ENCODE results near the gene CDR2L.
A peak's percentile ranks its signal among the peaks of the same experiment; 100 is the strongest.
"Not testable (repeated sequence)": the region's sequence is repeated elsewhere in the genome, so short reads cannot be mapped to it uniquely, and the experiment has no call there.

CDR2L gene

DNA sequence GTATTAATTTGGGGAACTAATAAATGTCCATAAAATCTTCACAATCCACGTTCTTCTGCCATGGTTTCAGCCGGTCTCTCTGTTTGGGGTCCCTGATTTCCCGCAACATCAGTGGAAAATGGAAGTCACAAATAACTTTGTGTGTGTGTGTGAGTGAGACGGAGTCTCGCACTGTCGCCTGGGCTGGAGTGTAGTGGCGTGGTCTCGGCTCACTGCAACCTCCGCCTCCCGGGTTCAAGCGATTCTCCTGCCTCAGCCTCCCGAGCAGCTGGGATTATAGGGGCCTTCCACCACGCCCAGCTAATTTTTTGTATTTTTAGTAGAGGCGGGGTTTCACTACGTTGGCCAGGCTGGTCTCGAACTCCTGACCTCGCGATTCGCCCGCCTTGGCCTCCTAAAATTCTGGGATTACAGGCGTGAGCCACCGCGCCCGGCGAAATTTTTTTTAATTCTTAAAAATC is 58.5 kb downstream of the CDR2L start:
- DNase-seq: not testable (repeated sequence)

DNA sequence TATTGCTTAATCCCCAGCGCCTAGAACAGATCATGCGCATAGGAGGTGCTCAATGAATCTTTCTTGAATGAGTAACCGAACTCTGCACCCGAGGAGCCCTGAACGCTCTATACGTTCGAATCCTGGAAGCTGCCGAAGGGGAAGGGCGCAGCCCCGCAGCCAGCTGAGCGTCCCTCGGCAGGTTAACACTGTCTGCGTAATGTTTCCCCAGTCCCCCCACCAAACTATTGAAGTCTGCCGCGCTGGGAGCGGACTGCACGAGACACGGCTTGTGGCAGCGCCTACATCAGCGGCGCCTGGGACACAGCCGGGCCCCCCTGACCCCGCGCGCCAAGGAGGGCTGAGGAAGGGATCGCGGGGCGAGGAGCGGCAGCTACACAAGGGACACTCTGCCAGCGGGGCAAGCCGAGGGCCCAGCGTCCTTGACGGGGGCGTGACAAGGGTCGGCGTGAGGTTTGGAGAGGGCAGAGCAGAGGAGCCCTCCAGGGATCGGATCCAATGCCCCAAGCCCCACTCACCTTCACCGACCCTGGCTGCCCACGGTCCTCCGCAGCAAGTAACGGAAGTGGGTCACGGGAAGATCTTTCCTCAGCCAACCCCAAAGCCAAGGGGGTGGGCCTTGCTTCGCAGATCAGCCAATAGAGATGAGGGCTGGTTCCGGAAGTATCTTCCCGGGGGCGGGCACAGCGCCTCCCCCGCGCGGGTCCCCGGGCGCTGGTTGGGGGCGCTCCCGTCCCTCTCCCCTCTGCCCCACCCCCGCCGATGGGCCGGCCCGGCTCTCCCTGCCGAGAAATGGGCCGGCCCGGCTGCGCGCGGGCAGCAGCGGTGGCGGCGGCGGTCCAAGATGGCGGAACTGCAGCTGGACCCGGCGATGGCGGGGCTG is 59.2 kb downstream of the CDR2L start, which contains the start of the genes ATP5PD and KCTD2:
Gene ATP5PD, minus strand, starts transcription at position 563 of the 883 bp plus-strand sequence. CDS start 4,319 bp downstream, outside the sequence.
Gene KCTD2, plus strand, starts transcription at position 819 of the 883 bp plus-strand sequence. Its CDS starts 26 bp downstream, at position 845.
- peak; percentile 99 to 100 for DNase-seq

GRCh38 chr17:75047398-75048098 is 60.1 kb downstream of the CDR2L start:
- DNase-seq: peak in 1 of 2 experiments; percentile 47

GRCh38 chr17:75048249-75048878 is 60.9 kb downstream of the CDR2L start:
- no peak for DNase-seq

DNA sequence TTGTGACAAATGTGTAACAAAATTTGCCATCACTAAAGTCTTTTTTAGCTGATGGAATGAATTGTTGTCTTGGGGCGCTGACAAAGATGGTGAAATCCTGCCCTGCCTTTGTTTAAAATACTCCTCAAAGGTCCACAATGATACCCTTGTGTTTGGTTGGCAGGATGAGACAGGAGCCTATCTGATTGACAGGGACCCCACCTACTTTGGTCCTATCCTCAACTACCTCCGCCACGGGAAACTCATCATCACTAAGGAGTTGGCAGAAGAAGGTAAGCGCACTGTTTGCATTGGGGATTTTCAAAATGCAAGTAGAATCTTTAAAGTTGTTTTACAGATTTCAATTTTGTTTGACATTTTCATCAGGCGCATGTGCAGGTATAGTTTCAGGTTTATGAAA is 61.6 kb downstream of the CDR2L start:
- DNase-seq: no peak

DNA sequence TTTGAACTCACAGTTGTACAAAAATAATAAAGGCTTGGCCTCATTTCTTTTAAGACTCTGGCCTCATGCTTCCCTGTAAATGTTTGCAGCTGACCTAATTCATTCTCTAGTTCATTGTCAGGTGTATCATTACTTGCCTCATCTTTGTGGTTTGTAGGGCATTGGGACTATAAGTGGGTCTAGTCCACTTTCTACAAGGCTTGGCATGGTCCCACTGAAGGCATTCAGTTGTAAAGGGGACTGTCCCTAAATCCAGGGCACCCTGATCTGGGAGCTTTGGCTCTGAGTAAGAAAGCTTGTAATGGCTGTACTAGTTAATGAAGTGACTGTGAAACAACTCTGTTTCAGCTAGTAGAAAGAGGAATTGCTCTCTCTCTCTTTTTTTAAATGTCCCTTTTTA is 62.3 kb downstream of the CDR2L start:
- no peak for DNase-seq

GRCh38 chr17:75051941-75052340 is 64.5 kb downstream of the CDR2L start:
- no peak for DNase-seq
